NCI-H1092 treated with DMSO at 0.1 percent for 48 hours (cell line): ENCODE measurements around the gene SLC26A9.
"Not testable (repeated sequence)": the region's sequence is repeated elsewhere in the genome, so short reads cannot be mapped to it uniquely, and the experiment has no call there.

Source experiments
- DNase-seq: peaks from one replicate; lab custom pipeline; 2025; lab: John Stamatoyannopoulos, UW

Gene SLC26A9

DNA sequence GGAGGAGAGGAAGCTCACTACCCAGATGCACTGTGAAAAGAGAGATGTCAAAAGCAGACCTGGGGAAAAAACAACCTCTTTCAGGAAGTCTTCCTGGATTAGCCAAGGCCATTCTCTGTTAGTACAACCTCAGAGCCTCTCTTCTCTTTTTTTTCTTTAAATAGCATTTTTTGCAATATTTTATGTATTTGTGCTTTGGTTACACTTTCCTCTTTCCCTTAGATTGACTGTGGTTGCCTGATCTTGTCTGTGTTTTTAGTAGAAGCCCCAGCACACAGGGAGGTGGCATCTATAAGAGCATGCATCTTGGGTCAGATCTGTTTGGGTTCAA is 18.8 kb downstream of the SLC26A9 start:
- DNase-seq: no peak

DNA sequence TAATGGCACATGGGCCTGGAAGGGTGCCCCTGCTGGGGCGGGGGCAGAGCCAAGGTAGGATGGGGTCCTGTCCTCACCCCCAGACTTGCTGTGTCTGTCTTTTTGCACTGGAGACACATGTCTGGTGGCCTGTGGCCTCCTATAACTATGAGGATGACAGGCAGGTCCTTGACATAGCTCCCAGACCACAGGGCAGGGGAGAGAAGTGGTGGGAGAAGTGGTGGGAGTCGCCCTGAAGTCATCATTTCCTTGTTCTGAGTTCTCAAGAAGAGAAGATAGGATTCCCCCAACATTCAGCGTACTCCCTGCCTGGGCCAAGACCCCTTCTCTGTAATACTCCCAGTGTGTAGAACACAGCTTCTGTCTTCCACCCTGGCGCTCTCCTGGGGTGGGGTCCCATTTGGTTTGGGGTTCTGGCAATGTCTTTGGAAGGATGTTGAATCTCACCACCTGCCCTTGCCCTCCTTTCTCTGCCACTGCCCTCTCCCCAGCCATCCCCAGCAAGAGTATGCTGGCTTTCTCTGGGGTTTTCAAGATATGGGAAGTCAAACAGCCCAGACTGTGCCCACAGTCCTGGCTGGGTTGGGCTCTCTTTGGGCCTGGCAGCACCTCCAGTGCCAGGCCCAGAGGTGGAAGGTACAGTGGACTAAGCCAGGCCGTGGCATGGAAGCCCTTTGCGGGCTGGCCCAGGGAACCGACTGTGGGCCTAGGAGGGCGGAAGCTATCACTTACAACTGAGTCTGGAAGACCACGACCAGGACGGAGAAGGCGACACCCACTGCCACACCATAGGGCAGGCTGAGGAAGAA is 19.4 kb downstream of the SLC26A9 start:
- no peak for DNase-seq

DNA sequence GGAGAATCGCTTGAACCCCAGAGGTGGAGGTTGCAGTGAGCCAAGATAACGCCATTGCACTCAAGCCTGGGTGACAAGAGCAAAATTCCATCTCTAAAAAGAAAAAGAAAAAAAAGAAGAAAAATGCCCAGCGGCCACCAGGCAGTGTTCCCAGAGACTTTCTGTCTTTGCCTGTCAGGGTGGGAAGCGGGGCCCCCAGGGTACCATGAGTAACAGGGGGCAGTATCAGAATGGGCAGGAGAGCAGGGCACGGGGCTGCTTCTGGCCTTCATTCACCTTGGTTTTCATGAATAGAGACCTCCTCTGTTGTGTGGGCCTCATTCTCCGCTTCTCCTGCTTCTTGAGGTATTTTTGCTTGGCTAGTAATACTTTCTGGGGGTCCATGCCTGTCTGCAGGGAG is 20.4 kb downstream of the SLC26A9 start:
- DNase-seq: no peak

DNA sequence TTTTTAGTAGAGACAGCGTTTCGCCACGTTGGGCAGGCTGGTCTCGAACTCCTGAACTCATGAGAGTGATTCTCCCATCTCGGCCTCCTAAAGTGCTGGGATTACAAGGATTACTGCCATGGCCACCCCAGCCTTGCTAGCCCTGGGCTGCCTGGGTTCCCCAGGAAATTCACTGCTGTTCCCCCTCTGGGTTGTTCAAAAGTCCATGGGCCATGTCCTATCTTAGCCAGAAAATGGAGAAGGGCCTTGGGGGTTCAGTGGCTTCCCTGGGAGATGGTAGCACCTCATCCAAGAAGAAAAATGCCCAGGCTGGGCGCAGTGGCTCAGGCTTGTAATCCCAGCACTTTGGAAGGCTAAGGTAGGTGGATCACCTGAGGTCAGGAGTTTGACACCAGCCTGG is 20.9 kb downstream of the SLC26A9 start:
- no peak for DNase-seq

DNA sequence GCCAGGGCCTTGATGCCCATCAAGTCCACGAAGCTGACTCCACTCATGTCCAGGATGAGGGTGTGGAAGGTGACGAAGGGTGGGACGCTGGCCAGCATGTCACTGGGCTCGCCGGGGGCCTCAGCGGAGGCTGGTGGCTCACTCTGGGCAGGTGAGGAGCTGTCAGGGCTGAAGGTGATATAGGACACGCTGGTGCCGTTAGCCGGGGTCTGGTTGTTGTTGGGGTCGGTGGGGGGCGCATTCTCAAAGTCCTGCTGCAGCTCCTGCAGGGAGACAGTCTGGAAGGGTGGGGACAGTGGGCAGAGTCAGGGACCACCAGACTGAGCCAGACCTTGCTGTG is 21.7 kb downstream of the SLC26A9 start:
- DNase-seq: no peak

DNA sequence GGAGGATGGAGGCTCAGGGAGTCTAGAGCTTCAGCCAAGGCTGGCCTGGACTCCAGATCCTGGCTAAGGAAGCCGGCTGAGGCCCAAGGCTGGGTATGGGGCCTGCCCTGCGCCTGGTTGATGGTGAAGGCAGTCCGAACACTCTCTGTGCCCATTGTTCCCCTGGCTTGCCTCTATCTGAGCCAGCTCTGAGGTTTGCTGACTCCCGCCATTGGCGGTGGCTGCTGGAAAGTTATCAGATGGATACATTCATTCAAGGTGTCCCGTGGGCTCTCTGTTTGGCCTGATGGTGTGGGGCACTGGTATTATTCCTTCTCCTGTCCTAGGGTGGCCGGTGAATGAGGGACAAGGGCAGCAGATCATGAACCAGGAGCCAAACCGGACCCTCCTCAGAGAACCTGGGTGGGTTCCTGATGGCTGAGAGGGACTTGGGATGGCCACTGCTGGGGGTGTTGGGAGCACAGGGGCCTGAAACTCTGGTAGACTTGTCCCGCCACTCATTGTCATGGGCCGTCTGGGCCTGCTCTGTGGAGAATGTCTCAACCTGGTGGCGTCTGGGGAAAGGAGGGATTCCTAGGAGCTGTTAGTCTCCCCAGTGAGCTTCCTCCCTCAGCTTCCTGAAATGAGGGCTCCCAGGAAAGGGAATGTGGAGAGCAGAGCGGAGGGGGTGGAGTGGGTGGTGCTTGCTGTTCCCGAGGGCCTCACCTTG is 22.2 kb downstream of the SLC26A9 start:
- DNase-seq: peak; percentile 25

DNA sequence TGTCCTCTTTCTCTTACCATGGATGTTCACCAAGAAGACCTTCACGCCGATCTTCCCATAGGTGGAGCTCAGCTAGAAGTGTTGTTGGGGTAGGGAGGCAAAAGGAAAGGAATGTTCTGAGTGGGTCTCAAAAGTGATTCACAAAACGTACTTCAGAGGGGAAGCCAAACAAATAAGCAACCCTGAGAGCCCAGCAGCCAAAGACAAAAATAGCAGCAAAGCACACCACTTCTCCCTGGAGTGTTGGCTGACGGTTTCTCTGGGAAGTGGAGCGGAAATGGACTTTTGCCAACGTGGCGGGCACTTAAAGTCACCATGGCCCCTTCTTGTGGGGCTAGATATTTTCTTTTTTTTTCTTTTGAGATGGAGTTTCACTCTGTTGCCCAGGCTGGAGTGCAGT is 23.1 kb downstream of the SLC26A9 start:
- peak; percentile 92 for DNase-seq

DNA sequence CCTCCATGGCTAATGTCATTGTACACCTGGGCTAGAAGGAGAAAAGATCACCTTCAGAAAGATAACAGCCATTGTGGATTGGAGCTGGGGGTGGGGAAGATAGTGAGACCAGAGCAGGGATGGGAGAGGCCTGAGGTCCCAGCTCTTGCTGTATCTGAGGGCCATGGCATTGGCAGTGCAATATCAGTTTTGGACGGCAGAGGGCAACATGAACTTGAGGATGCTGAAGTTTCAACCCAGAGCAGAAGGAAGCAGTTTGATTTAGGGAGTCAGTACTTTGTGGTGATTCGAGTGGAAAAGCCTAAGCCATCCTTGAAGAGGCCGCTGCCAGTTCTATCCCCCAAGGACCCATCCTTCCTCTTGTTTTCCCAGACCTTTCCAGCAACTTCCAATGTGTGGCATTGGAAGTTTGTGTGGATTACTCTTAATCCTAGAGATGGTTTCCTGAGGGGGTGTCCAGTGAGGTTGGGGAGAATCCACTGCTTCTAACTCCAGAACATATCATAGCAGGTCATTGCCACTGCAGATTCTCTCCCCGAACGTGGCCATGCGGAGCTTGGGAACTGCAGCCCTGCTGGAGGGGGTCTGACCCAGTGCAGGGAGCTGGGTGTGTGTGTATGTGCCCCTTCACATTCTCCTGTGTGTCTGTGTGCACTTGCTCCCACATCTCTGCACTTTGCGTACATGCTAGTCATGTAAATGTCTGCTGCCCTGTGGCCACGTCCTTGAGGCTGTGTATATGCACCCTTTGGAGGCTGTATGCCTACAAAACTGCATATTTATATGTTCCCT is 24.1 kb downstream of the SLC26A9 start:
- DNase-seq: peak; percentile 92

DNA sequence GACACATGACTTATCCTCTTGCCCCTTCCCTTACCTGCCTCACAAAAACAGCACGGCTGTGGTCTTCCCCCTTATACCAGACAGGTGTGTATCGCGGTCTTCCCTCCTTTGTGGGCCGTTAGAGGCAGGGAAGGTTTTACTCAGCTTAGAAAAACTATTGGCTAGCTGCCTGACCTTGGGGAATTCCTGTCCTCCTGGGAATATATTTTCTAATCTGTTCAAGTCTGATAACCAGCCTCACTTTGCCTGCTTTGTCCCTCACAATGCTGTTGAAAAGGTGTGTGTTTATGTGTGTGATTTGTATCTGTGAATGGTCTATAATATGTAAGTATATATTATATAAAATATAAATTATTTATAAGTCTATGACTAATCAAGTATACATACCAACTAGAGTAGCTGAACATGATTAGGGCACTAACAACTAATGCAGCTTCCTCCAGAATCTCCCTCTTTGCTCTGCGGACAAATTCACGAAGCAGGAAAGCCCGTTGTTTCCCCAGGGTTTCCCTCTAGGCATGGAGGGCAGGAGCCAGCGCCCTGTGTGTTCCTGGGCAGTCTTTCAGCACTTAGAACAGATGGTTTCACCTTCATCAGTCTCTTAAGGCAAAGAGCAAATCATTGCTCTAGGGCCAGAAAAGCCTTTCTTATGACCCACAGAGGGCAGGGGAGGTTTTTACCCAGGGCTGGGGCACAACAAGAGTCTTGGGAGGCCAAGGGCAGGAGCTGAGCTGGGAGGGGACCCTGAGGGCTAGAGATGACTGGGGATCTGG is 25.6 kb downstream of the SLC26A9 start:
- DNase-seq: no peak

DNA sequence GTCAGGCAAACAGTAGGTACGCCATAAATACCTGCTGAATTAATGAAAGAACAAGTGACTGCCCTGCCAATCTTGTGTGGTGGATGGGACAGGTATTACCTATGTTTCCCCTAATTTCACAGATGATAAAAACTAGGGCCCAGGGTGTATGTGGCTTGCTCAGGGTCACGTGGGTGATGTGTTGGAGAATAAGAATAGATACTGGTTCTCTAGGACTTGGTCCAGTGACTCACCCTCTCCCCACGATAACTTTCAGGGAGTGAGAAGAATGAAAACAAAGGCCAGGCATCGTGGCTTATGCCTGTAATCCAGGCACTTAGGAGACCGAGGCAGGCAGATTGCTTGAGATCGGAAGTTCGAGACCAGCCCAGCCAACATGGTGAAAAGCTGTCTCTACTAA is 26.7 kb downstream of the SLC26A9 start:
- no peak for DNase-seq

DNA sequence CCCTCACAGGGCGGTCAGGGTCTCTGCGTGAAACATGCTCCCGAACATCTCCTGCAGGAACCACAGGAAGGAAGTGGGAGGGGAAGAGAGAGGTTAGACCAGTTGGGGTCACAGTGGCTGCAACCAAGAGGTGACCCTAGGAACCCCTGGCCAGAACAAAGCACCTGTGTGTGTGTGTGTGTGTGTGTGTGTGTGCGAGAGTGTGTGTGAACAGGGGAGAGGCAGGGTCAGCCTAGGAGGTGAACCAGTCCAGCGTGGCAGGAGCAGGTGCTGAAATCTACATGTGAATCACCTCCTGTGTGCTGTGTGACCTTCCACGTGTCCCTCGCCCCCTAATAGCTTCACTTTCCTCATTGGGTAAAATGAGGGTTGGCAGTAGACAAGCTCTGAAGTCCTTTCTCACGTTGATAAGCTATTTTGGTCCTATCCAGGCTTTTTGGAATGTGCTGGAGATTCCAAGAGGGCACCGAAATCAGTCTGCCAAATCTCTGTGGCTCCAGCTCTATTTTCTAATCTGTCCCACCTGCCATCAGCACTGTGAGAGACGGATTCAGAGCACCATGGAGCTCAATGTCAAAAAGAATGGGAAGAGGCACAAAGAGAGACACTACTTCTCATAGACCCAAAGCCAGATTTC is 27.8 kb downstream of the SLC26A9 start:
- no peak for DNase-seq

DNA sequence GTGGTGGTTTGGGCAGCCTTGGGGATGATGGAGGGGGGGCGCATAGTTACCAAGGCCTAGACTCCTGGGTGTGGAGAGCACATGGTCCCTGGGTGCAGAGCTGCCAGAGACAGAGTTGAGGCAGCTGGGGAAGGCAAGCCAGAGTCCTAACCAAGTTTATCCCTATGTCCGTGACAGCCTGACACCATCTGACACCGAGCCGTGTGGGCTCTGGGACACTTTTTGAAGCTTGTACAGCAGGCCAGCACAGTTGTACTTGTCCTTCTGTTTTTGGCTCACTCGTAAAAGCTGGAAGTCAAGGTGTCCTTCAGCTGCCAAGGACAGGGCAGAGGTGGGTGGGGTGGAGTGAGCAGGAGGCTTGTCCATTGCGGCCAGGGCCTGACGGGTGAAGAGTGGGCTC is 28.5 kb downstream of the SLC26A9 start:
- DNase-seq: no peak

DNA sequence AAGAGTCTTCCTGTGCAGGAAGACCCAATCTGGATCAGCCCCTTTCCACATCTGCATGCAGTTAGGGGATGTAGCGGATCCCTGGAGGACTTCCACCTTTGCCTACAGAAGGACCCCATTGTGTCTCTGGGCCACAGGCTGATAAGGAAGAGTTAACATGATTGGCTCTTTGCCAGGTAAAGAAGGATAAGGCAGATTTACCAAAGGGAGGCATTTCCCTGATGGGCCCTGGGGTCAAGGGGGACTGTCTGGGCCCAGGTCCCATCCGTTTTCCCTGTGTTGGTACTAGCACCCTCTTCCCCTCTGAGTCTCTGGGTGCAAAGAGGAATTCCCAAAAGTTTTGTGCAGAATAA is 29.1 kb downstream of the SLC26A9 start:
- no peak for DNase-seq

DNA sequence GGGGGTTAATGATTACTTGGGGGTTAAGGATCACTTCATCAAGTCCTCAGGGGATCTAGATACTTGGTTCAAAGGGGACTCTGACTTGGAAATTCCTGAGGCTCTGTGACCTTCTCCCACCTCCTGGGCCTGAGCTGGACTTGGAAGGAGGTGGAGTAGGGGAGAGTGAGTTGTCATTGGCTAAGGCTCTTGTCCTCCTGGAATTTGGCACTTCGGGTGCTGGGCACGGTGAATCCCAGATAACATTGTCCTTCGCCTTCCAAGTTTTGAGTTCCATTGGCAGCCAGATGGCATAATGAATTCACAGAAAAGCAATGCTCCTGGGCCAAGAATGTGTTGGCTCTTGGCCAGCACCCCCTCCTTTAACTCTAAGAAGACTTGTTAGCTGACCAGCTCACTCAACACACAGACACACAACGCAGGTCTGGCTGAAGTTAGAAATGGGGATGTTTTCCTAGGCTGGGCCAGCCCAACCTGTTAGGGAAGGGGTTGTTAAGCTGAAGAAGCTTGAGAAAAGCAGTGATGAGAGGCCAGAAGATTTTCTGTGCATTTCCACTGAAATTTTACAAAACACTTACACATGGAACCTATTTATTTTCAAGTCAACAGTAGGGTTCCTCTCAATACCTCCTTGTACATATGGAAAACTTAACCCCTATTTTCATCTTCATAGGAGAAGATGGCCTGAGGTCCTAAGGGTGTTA is 29.7 kb downstream of the SLC26A9 start:
- DNase-seq: no peak

DNA sequence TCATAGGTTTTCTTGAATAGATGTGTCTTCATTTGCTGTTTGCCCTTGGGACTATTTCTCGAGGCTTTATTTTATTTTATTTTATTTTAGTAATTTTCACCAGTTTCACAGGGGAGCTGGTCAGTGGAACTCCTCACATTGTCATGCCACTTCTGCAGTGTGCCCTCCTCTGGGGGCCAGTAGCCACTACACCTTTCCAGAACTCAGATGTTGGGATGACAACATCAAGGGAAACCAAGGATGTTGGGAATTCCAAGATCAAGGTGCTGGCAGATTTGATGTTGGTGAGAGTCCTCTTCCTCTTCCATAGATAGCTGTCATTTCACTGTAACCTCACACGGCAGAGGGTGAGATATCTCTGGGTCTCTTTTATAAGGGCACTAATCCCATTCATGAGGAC is 35.5 kb downstream of the SLC26A9 start:
- DNase-seq: peak; percentile 21

DNA sequence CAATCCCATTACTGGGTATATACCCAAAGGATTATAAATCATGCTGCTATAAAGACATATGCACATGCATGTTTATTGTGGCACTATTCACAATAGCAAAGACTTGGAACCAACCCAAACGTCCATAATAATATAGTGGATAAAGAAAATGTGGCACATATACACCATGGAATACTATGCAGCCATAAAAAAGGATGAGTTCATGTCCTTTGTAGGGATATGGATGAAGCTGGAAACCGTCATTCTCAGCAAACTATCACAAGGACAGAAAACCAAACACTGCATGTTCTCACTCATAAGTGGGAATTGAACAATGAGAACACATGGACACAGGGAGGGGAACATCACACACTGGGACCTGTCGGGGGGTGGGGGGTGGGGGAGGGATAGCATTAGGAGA is 38.2 kb downstream of the SLC26A9 start:
- DNase-seq: not testable (repeated sequence)

DNA sequence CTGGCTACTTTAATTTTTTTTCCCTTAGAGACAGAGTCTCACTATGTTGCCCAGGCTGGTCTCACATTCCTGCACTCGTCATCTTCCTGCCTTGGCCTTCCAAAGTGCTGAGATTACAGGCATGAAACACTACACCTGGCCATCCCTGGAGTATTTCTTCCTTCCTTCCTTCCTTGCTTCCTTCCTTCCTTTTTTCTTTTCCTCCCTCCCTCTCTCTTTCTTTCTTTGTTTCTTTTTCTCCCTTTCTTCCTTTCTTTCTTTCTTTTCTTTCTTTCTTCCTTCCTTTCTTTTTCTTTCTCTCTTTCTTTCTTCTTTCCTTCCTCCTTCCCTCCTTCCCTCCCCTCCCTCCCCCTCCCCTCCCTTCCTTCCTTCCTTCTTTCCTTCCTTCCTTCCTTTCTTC is 46.9 kb downstream of the SLC26A9 start:
- DNase-seq: no peak

DNA sequence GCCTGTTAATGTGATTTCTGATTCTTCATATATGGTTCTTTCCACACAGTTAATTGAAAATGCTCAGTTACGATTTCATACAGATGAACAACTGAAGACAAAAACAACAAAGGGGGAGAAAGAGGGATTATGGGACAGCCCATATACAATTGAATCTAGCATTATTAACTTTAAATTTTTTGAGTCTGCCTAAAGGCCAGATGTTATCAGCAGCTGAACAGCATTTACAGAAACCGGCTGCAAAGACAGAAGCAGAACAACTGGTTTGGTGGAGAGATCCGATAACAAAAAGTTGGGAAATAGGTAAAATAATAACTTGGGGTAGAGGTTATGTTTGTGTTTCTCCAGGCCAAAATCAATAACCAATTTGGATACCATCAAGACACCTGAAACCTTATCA is 49.1 kb downstream of the SLC26A9 start:
- DNase-seq: not testable (repeated sequence)

DNA sequence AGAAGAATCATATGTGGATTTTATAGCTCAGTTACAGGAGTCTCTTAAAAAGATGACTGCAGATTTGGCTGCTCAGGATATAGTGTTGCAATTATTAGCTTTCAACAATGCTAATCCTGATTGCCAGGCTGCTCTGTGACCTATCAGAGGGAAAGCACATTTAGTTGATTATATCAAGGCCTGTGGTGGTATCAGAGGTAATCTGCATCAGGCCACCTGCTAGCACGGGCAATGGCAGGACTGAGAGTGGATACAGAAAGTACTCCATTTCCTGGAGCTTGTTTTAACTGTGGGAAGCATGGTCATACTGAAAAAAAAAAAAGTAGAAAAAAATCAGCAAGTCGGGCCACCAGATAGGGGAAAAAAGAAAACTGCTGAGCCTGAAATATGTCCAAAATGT is 51.1 kb downstream of the SLC26A9 start:
- not testable (repeated sequence) for DNase-seq

DNA sequence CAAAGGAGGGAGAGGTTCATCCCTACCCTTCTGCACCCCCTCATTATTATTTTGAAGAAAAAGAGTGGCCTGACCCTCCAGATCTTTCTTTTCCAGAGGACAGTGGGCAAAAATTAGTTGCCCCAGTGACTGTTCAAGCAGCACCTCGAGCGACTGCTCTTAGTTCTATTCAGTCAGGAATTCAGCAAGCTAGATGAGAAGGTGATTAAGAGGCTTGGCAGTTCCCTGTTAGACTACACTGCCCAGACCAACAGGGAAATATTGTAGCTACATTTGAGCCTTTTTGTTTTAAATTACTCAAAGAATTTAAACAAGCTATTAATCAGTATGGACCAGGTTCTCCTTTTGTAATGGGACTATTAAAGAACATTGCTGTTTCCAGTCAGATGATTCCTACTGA is 51.8 kb downstream of the SLC26A9 start:
- not testable (repeated sequence) for DNase-seq

DNA sequence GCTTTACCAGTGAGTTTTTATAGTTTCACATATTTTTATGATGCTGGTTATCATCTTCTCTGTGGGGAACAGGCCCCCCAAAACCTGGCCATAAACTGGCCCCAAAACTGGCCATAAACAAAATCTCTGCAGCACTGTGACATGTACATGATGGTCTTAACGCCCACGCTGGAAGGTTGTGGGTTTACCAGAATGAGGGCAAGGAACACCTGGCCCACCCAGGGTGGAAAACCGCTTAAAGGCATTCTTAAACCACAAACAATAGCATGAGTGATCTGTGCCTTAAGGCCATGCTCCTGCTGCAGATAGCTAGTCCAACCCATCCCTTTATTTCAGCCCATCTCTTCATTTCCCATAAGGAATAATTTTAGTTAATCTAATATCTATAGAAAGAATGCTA is 52.6 kb downstream of the SLC26A9 start:
- not testable (repeated sequence) for DNase-seq
